HEK293 (cell line): Measurements from ENCODE around the gene IGF1R.

Experiments used
- HOXA7 ChIP-seq: sonication (generic); formaldehyde crosslinking; IDR thresholded peaks from 2 replicates; pipeline ENCODE4 v1.8.1; 2022; ENCODE audit warnings: missing genetic modification reagents, borderline replicate concordance
- HOXC10 ChIP-seq: sonication (generic); formaldehyde crosslinking; IDR thresholded peaks from 2 replicates; pipeline ENCODE4 v1.8.1; 2023; ENCODE audit warnings: mild to moderate bottlenecking, missing genetic modification reagents
- INSM2 ChIP-seq: fragments of 450-650 bp; formaldehyde crosslinking; IDR thresholded peaks from 2 replicates; pipeline ENCODE4 v1.5.1; 2016; ENCODE audit warnings: missing biosample characterization, missing genetic modification characterization
- MZF1 ChIP-seq: fragments of 450-650 bp; formaldehyde crosslinking; IDR thresholded peaks from 2 replicates; pipeline ENCODE4 v1.5.1; 2017; ENCODE audit warnings: missing biosample characterization, missing genetic modification characterization, borderline replicate concordance
- SCRT2 ChIP-seq: fragments of 450-650 bp; formaldehyde crosslinking; IDR thresholded peaks from 2 replicates; pipeline ENCODE4 v1.5.1; 2016; ENCODE audit warnings: missing biosample characterization, missing genetic modification characterization
- SETDB1 ChIP-seq: IDR thresholded peaks from one replicate; pipeline ENCODE4 v1.6.1; 2017; ENCODE audit warnings: mild to moderate bottlenecking, low read length, moderate library complexity, mixed read lengths; ENCODE audit not compliant: insufficient read length
- ZBTB10 ChIP-seq: fragments of 450-650 bp; formaldehyde crosslinking; IDR thresholded peaks from 2 replicates; pipeline ENCODE4 v1.5.1; 2016; ENCODE audit warnings: missing biosample characterization, missing genetic modification characterization
- ZBTB21 ChIP-seq: fragments of 450-650 bp; formaldehyde crosslinking; IDR thresholded peaks from 2 replicates; pipeline ENCODE4 v1.5.1; 2017; ENCODE audit warnings: missing biosample characterization, missing genetic modification characterization
- ZBTB48 ChIP-seq: fragments of 450-650 bp; formaldehyde crosslinking; IDR thresholded peaks from 2 replicates; pipeline ENCODE4 v1.5.1; 2016; ENCODE audit warnings: missing biosample characterization, missing genetic modification characterization
- ZBTB8A ChIP-seq: fragments of 450-650 bp; formaldehyde crosslinking; IDR thresholded peaks from 2 replicates; pipeline ENCODE4 v1.5.1; 2016; ENCODE audit warnings: missing biosample characterization, missing genetic modification characterization
- ZFHX2 ChIP-seq: fragments of 450-650 bp; formaldehyde crosslinking; conservative IDR thresholded peaks from 2 replicates; pipeline ENCODE4 v1.5.1; 2016; ENCODE audit warnings: missing biosample characterization, missing genetic modification characterization
- ZFP37 ChIP-seq: fragments of 450-650 bp; formaldehyde crosslinking; IDR thresholded peaks from 2 replicates; pipeline ENCODE4 v1.5.1; 2016; ENCODE audit warnings: missing biosample characterization, missing genetic modification characterization
- ZNF114 ChIP-seq: fragments of 450-650 bp; formaldehyde crosslinking; IDR thresholded peaks from 2 replicates; pipeline ENCODE4 v1.5.0; 2017; ENCODE audit warnings: missing biosample characterization, missing genetic modification characterization
- ZNF24 ChIP-seq: fragments of 450-650 bp; formaldehyde crosslinking; IDR thresholded peaks from 2 replicates; pipeline ENCODE4 v1.5.1; 2016; ENCODE audit warnings: missing biosample characterization, missing genetic modification characterization
- ZNF324 ChIP-seq: fragments of 450-650 bp; formaldehyde crosslinking; IDR thresholded peaks from 2 replicates; pipeline ENCODE4 v1.5.1; 2016; ENCODE audit warnings: missing biosample characterization, missing genetic modification characterization
- ZNF366 ChIP-seq: fragments of 450-650 bp; formaldehyde crosslinking; conservative IDR thresholded peaks from 2 replicates; pipeline ENCODE4 v1.5.1; 2016; ENCODE audit warnings: missing biosample characterization, missing genetic modification characterization
- ZNF404 ChIP-seq: fragments of 450-650 bp; formaldehyde crosslinking; IDR thresholded peaks from 2 replicates; pipeline ENCODE4 v1.5.1; 2017; ENCODE audit warnings: missing biosample characterization, missing genetic modification characterization
- ZNF549 ChIP-seq: fragments of 450-650 bp; IDR thresholded peaks from 2 replicates; pipeline ENCODE4 v1.5.1; 2018; ENCODE audit warnings: missing biosample characterization, missing genetic modification characterization, mild to moderate bottlenecking, inconsistent platforms, moderate library complexity
- ZNF561 ChIP-seq: fragments of 450-650 bp; IDR thresholded peaks from 2 replicates; pipeline ENCODE4 v1.5.1; 2018; ENCODE audit warnings: missing biosample characterization, missing genetic modification characterization, borderline replicate concordance
- ZNF600 ChIP-seq: fragments of 450-650 bp; formaldehyde crosslinking; IDR thresholded peaks from 2 replicates; pipeline ENCODE4 v1.5.1; 2016; ENCODE audit warnings: missing biosample characterization, missing genetic modification characterization
- ZNF639 ChIP-seq: fragments of 450-650 bp; formaldehyde crosslinking; IDR thresholded peaks from 2 replicates; pipeline ENCODE4 v1.5.1; 2016; ENCODE audit warnings: missing biosample characterization, missing genetic modification characterization
- ZNF660 ChIP-seq: fragments of 450-650 bp; IDR thresholded peaks from 2 replicates; pipeline ENCODE4 v1.5.1; 2018; ENCODE audit warnings: missing biosample characterization, mild to moderate bottlenecking, missing genetic modification characterization
- ZSCAN30 ChIP-seq: fragments of 450-650 bp; IDR thresholded peaks from 2 replicates; pipeline ENCODE4 v1.5.1; 2018; ENCODE audit warnings: missing biosample characterization, mild to moderate bottlenecking, missing genetic modification characterization, moderate library complexity
- ZXDB ChIP-seq: fragments of 450-650 bp; formaldehyde crosslinking; IDR thresholded peaks from 2 replicates; pipeline ENCODE4 v1.5.1; 2016; ENCODE audit warnings: missing biosample characterization, missing genetic modification characterization
- TF ChIP-seq, protein P1 (sequence below): fragments of 450-650 bp; formaldehyde crosslinking; IDR thresholded peaks from 2 replicates; pipeline ENCODE4 v1.5.1; 2016; ENCODE audit warnings: missing biosample characterization, missing genetic modification characterization
- TF ChIP-seq, protein P2 (sequence below): fragments of 450-650 bp; formaldehyde crosslinking; IDR thresholded peaks from 2 replicates; pipeline ENCODE4 v1.5.1; 2017; ENCODE audit warnings: missing biosample characterization, missing genetic modification characterization
- TF ChIP-seq, protein P3 (sequence below): fragments of 450-650 bp; formaldehyde crosslinking; IDR thresholded peaks from 2 replicates; pipeline ENCODE4 v1.5.1; 2016; ENCODE audit warnings: missing biosample characterization, missing genetic modification characterization, low read depth

The IGF1R gene

DNA sequence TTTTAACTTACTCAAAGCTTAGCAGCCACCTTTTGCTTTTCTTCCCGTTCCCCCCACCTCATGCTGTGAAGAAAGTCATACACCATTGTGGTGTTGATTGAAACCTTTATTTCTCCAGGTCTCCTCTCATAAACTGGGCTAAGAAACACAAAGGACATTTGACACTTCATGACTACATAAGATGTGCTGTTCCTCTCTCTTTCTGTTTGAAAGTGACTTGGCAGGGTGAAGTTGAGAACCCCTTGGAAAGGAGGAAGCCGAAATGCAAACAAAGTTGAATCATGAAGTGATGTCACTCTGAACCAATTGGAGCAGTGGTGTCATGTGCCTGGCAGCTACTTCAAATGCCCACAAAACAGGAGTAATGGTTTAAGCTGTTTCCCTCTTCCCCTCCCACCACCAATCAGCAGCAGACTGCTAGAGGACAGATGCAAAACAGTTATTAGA lies 174.7 kb downstream of the IGF1R start (continued):
- TF ChIP-seq ZBTB8A (tag by site-specific recombination): 0 out of 2 replicates have a peak, but pooled peaks have one; percentile 23
- TF ChIP-seq ZNF561: peak; percentile 86; the same call in 1 of the 2 replicates
- TF ChIP-seq, protein P1, sequence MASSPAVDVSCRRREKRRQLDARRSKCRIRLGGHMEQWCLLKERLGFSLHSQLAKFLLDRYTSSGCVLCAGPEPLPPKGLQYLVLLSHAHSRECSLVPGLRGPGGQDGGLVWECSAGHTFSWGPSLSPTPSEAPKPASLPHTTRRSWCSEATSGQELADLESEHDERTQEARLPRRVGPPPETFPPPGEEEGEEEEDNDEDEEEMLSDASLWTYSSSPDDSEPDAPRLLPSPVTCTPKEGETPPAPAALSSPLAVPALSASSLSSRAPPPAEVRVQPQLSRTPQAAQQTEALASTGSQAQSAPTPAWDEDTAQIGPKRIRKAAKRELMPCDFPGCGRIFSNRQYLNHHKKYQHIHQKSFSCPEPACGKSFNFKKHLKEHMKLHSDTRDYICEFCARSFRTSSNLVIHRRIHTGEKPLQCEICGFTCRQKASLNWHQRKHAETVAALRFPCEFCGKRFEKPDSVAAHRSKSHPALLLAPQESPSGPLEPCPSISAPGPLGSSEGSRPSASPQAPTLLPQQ: peak; percentile 77
- TF ChIP-seq INSM2 (tag by site-specific recombination): peak; percentile 87
- peak; percentile 89 for TF ChIP-seq ZBTB21
- peak; percentile 66 for TF ChIP-seq ZBTB48 (tag by site-specific recombination)
- peak; percentile 92 for TF ChIP-seq ZXDB
- TF ChIP-seq ZNF24 (tag by site-specific recombination): peak; percentile 89
- peak; percentile 96 for TF ChIP-seq ZNF366 (tag by site-specific recombination)
- no peak for TF ChIP-seq ZNF404 (tag by site-specific recombination)
- no peak for TF ChIP-seq ZBTB10 (tag by site-specific recombination)
- TF ChIP-seq SETDB1: peak; percentile 77
- peak; percentile 58; the same call in 1 of the 2 replicates for TF ChIP-seq ZNF549 (tag by site-specific recombination)
- peak; percentile 67; the same call in 1 of the 2 replicates for TF ChIP-seq ZNF639 (tag by site-specific recombination)
- TF ChIP-seq, protein P2, sequence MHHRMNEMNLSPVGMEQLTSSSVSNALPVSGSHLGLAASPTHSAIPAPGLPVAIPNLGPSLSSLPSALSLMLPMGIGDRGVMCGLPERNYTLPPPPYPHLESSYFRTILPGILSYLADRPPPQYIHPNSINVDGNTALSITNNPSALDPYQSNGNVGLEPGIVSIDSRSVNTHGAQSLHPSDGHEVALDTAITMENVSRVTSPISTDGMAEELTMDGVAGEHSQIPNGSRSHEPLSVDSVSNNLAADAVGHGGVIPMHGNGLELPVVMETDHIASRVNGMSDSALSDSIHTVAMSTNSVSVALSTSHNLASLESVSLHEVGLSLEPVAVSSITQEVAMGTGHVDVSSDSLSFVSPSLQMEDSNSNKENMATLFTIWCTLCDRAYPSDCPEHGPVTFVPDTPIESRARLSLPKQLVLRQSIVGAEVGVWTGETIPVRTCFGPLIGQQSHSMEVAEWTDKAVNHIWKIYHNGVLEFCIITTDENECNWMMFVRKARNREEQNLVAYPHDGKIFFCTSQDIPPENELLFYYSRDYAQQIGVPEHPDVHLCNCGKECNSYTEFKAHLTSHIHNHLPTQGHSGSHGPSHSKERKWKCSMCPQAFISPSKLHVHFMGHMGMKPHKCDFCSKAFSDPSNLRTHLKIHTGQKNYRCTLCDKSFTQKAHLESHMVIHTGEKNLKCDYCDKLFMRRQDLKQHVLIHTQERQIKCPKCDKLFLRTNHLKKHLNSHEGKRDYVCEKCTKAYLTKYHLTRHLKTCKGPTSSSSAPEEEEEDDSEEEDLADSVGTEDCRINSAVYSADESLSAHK (tag by site-specific recombination): peak; percentile 95
- TF ChIP-seq HOXC10 (CRISPR knock-in tag): no peak
- 0 out of 2 replicates have a peak, but pooled peaks have one; percentile 30 for TF ChIP-seq ZNF324 (tag by site-specific recombination)
- peak; percentile 81; the same call in 1 of the 2 replicates for TF ChIP-seq MZF1 (tag by site-specific recombination)
- TF ChIP-seq, protein P3, sequence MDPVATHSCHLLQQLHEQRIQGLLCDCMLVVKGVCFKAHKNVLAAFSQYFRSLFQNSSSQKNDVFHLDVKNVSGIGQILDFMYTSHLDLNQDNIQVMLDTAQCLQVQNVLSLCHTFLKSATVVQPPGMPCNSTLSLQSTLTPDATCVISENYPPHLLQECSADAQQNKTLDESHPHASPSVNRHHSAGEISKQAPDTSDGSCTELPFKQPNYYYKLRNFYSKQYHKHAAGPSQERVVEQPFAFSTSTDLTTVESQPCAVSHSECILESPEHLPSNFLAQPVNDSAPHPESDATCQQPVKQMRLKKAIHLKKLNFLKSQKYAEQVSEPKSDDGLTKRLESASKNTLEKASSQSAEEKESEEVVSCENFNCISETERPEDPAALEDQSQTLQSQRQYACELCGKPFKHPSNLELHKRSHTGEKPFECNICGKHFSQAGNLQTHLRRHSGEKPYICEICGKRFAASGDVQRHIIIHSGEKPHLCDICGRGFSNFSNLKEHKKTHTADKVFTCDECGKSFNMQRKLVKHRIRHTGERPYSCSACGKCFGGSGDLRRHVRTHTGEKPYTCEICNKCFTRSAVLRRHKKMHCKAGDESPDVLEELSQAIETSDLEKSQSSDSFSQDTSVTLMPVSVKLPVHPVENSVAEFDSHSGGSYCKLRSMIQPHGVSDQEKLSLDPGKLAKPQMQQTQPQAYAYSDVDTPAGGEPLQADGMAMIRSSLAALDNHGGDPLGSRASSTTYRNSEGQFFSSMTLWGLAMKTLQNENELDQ (tag by site-specific recombination): peak; percentile 94
- TF ChIP-seq ZNF600 (tag by site-specific recombination): peak; percentile 85
- TF ChIP-seq ZFHX2 (tag by site-specific recombination): no peak; the same call in 1 of the 2 replicates
- peak; percentile 50; the same call in 1 of the 2 replicates for TF ChIP-seq ZNF660
- no peak for TF ChIP-seq ZNF114
- TF ChIP-seq ZFP37 (tag by site-specific recombination): peak; percentile 59; the same call in 1 of the 2 replicates
- peak; percentile 78 for TF ChIP-seq SCRT2 (tag by site-specific recombination)
- no peak for TF ChIP-seq HOXA7 (CRISPR knock-in tag)
- peak; percentile 77; the same call in 1 of the 2 replicates for TF ChIP-seq ZSCAN30 (tag by site-specific recombination)
